Tracheal epithelial cell (primary cell): ENCODE measurements around the gene RPGRIP1. TPM values are rescaled to one million over a fixed set of nuclear protein-coding genes. Genes with fewer than 3 reads are reported as not detected.

ENCODE experiments used
- total RNA-seq: library from RNA; depleted of rRNA; stranded (reverse); fragments of >200 nt; gene quantifications from 2 replicates; pipeline ENCODE4 v1.2.1, GENCODE V29; 2014

The RPGRIP1 gene
- not detected in 2 replicates for total RNA-seq

DNA sequence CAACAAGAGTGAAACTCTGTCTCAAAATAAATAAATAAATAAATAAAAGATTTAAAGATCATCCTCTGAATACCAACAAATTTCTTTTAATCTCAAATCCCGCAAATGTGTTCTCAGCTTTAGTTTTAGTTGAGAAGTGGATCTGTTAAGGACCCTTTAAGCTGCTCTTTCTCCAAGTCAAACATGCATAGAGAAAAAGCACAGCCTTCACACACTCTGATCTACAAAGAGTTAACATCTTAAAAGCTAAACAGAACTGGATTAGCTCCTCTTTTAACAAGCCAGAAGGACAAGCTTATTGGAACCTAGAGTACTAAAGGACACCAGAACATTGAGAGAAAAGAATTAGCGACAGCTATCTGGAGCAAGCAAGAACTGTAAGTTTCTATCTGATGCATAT lies at the start of gene RPGRIP1:
Gene RPGRIP1, plus strand, starts transcription at position 301 of the 400 bp plus-strand sequence. CDS start 7,894 bp downstream, outside the sequence.

DNA sequence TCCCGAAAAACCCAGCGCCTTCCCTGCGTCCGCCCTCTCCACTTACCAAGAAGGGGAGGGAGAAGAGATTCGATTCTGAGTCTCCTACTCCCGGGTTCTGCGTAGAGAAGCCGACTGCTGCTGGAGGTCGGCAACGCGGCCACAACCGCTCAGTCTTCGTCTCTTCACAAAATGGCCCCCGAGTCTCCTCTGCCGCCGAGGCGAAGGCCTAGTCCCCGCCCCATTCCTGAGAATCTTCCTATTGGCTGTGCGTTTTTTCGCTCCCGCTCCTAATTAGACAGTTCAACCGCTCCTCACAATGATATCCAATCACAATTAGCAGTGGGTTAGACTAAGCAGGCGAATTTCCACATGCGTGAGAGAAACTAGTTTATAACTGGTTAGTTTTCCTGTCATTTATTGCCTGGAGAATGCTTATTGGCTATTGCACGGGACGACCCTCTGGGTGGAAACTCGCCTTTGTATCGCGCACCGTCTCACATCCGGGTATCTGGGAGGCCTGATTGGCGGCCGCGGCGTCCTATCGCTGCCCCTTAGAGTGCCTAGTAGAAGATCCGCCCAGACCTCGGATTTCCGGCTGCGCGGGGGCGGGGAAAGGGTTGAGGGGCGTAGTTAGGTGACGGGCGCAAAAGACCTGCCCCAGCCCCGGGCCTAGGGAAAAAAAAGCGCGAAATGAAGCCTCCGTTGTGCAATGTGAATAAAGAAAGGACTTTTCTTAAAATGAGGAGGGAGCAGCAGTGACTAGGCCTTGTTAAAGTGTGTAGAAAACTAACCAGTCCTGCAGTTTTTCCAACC lies 10.4 kb upstream of the RPGRIP1 start, which contains the start of gene HNRNPC:
Gene HNRNPC, minus strand, starts transcription at position 191 of the 795 bp plus-strand sequence. CDS start 35,249 bp downstream, outside the sequence.

Other genes starting within 250 kb of the RPGRIP1 start
- gene TPPP2, start 249.9 kb upstream of the RPGRIP1 start, total RNA-seq = not detected in 2 replicates
- not detected in 2 replicates for gene RNASE13, start 245.3 kb upstream of the RPGRIP1 start, total RNA-seq
- gene RNASE7, start 237.7 kb upstream of the RPGRIP1 start, total RNA-seq = 13.6 and 36.1 TPM in 2 replicates
- 0.72 TPM in 1 of 2 replicates, not detected in the other for gene RNASE8, start 222.3 kb upstream of the RPGRIP1 start, total RNA-seq
- gene ARHGEF40, start 209.8 kb upstream of the RPGRIP1 start, total RNA-seq = 11.5 and 18.3 TPM in 2 replicates
- 10.2 and 23.1 TPM in 2 replicates for gene ZNF219, start 181.4 kb upstream of the RPGRIP1 start, total RNA-seq
- 0.24 TPM in 1 of 2 replicates, not detected in the other for gene TMEM253, start 179.0 kb upstream of the RPGRIP1 start, total RNA-seq
- gene OR5AU1, start 124.0 kb upstream of the RPGRIP1 start, total RNA-seq = not detected in 2 replicates
- gene HNRNPC, start 10.6 kb upstream of the RPGRIP1 start, total RNA-seq = 740 and 773 TPM in 2 replicates
- gene SUPT16H, start 103.9 kb downstream of the RPGRIP1 start, total RNA-seq = 53.5 and 55.8 TPM in 2 replicates
- 38.8 and 39.3 TPM in 2 replicates for gene CHD8, start 176.0 kb downstream of the RPGRIP1 start, total RNA-seq
- 15.3 and 21.0 TPM in 2 replicates for gene RAB2B, start 196.9 kb downstream of the RPGRIP1 start, total RNA-seq
- 22.2 and 25.1 TPM in 2 replicates for gene TOX4, start 197.1 kb downstream of the RPGRIP1 start, total RNA-seq
- gene METTL3, start 231.3 kb downstream of the RPGRIP1 start, total RNA-seq = 61.8 and 71.6 TPM in 2 replicates
- gene SALL2, start 246.3 kb downstream of the RPGRIP1 start, total RNA-seq = 0.85 and 1.2 TPM in 2 replicates